Mesenchymal stem cell (in vitro differentiated cells and primary cell): ENCODE results near the gene TESK2.
"Not testable (repeated sequence)": the region's sequence is repeated elsewhere in the genome, so short reads cannot be mapped to it uniquely, and the experiment has no call there.

ENCODE experiments used
- DNase-seq: peaks from one replicate; pipeline ENCODE4 v3.0.0-alpha.2; 2013
- H2AFZ ChIP-seq: one replicate; pipeline ENCODE4 v1.6.1; 2013; ENCODE audit warnings: low read depth, mild to moderate bottlenecking, control low read depth, inconsistent platforms, low read length, moderate library complexity
- H2AK5ac ChIP-seq: 2 replicates; pipeline ENCODE4 v1.6.1; 2013; ENCODE audit warnings: low read length, moderate library complexity, mild to moderate bottlenecking, inconsistent platforms; ENCODE audit not compliant: severe bottlenecking
- H2BK120ac ChIP-seq: one replicate; pipeline ENCODE4 v1.6.1; 2013; ENCODE audit warnings: low read depth, mild to moderate bottlenecking, inconsistent platforms, low read length, moderate library complexity
- H2BK12ac ChIP-seq, 2 experiments: one replicate each; pipeline ENCODE4 v1.6.1; 2013; ENCODE audit warnings: inconsistent platforms in 2 of 2, low read length in 2 of 2, mild to moderate bottlenecking in 2 of 2, moderate library complexity in 2 of 2, control low read depth in 1 of 2
- H2BK15ac ChIP-seq: one replicate; pipeline ENCODE4 v1.6.1; 2013; ENCODE audit warnings: mild to moderate bottlenecking, low read depth, inconsistent platforms; ENCODE audit not compliant: poor library complexity, severe bottlenecking
- H2BK5ac ChIP-seq: 2 replicates; pipeline ENCODE4 v1.6.1; 2013; ENCODE audit warnings: low read depth, mild to moderate bottlenecking, low read length, control low read depth, inconsistent platforms; ENCODE audit not compliant: poor library complexity, severe bottlenecking
- H3K14ac ChIP-seq, 2 experiments: one replicate each; pipeline ENCODE4 v1.6.1; 2013; ENCODE audit warnings: inconsistent platforms in 2 of 2, low read length in 2 of 2, control low read depth in 1 of 2, mild to moderate bottlenecking in 1 of 2, moderate library complexity in 1 of 2
- H3K18ac ChIP-seq, 2 experiments: one replicate each; pipeline ENCODE4 v1.6.1; 2013; ENCODE audit warnings: inconsistent platforms in 2 of 2, low read length in 2 of 2, control low read depth in 1 of 2, low read depth in 1 of 2, mild to moderate bottlenecking in 1 of 2
- H3K23ac ChIP-seq, 2 experiments: one replicate each; pipeline ENCODE4 v1.6.1; 2013; ENCODE audit warnings: inconsistent platforms in 2 of 2, low read length in 2 of 2, mild to moderate bottlenecking in 2 of 2, moderate library complexity in 2 of 2, control low read depth in 1 of 2
- H3K27ac ChIP-seq: 2 replicates; pipeline ENCODE4 v1.5.1; 2013; ENCODE audit warnings: mild to moderate bottlenecking, moderate library complexity, low read length, control low read depth, inconsistent platforms; ENCODE audit not compliant: poor library complexity, severe bottlenecking
- H3K27me3 ChIP-seq, 2 experiments: 2 replicates each; pipeline versions ENCODE4 v1.6.1 to v1.7.0; 2013; ENCODE audit warnings: low read length in 2 of 2, mild to moderate bottlenecking in 2 of 2, moderate library complexity in 2 of 2, control low read depth in 1 of 2, inconsistent platforms in 1 of 2; ENCODE audit not compliant: control insufficient read depth in 1 of 2, insufficient read depth in 1 of 2
- H3K36me3 ChIP-seq, 2 experiments: 2 replicates each; pipeline versions ENCODE4 v1.6.1 to v1.7.0; 2013; ENCODE audit warnings: low read length in 2 of 2, control low read depth in 1 of 2, inconsistent platforms in 1 of 2, low read depth in 1 of 2, mild to moderate bottlenecking in 1 of 2; ENCODE audit not compliant: insufficient read depth in 2 of 2, control insufficient read depth in 1 of 2
- H3K4ac ChIP-seq, 2 experiments: one replicate each; pipeline ENCODE4 v1.6.1; 2013; ENCODE audit warnings: inconsistent platforms in 2 of 2, low read length in 2 of 2, mild to moderate bottlenecking in 2 of 2, moderate library complexity in 2 of 2, control low read depth in 1 of 2, low read depth in 1 of 2
- H3K4me1 ChIP-seq: 2 replicates; pipeline ENCODE4 v1.6.1; 2013; ENCODE audit warnings: low read depth, low read length, control low read depth; ENCODE audit not compliant: control insufficient read depth, insufficient read depth
- H3K4me2 ChIP-seq: 2 replicates; pipeline ENCODE4 v1.6.1; 2013; ENCODE audit warnings: low read length, mild to moderate bottlenecking, inconsistent platforms; ENCODE audit not compliant: poor library complexity, severe bottlenecking
- H3K4me3 ChIP-seq, 2 experiments: 2 replicates each; pipeline versions ENCODE4 v1.5.1 to v1.7.0; 2013; ENCODE audit warnings: low read length in 2 of 2, mild to moderate bottlenecking in 2 of 2, control low read depth in 1 of 2, low read depth in 1 of 2; ENCODE audit not compliant: insufficient read depth in 1 of 2
- H3K79me1 ChIP-seq: replicated peaks from 2 replicates; pipeline ENCODE4 v1.6.1; 2013; ENCODE audit warnings: mild to moderate bottlenecking, control low read depth, low read length, inconsistent platforms; ENCODE audit not compliant: poor library complexity, severe bottlenecking
- H3K9ac ChIP-seq: 2 replicates; pipeline ENCODE4 v1.7.0; 2013; ENCODE audit warnings: mild to moderate bottlenecking, low read length, moderate library complexity
- H3K9me3 ChIP-seq: 2 replicates; pipeline ENCODE4 v1.7.0; 2013; ENCODE audit warnings: mild to moderate bottlenecking, low read length; ENCODE audit not compliant: control insufficient read depth
- H4K8ac ChIP-seq: one replicate; pipeline ENCODE4 v1.6.1; 2013; ENCODE audit warnings: inconsistent platforms, mild to moderate bottlenecking, low read length, moderate library complexity
- H4K91ac ChIP-seq: one replicate; pipeline ENCODE4 v1.6.1; 2013; ENCODE audit warnings: mild to moderate bottlenecking, low read length, inconsistent platforms
- WGBS: methylation state at CpG from one replicate; pipeline ENCODE4 v1.1.7; 2013; ENCODE audit warnings: mixed read lengths; 5-methylcytosine and 5-hydroxymethylcytosine counted together

The TESK2 gene

GRCh38 chr1:45360981-45361380, 130.0 kb downstream of the TESK2 start:
- not testable (repeated sequence) for H3K4me2 ChIP-seq, H2BK5ac ChIP-seq, H4K91ac ChIP-seq, H3K27ac ChIP-seq, H3K18ac ChIP-seq, H3K27me3 ChIP-seq, H3K14ac ChIP-seq, H2AFZ ChIP-seq, H4K8ac ChIP-seq, H3K79me1 ChIP-seq, H2BK15ac ChIP-seq, H3K4me1 ChIP-seq, H2AK5ac ChIP-seq, H3K4ac ChIP-seq, H2BK12ac ChIP-seq, H2BK120ac ChIP-seq, H3K9me3 ChIP-seq, H3K36me3 ChIP-seq, H3K23ac ChIP-seq
- 67% methylated on average over 5 of the region's 7 CpGs for WGBS
- peak; percentile 90 for DNase-seq
- peak overlapping the region; percentile 72 for H3K9ac ChIP-seq
- peak overlapping the region in 1 of 2 experiments; percentile 52 for H3K4me3 ChIP-seq

DNA sequence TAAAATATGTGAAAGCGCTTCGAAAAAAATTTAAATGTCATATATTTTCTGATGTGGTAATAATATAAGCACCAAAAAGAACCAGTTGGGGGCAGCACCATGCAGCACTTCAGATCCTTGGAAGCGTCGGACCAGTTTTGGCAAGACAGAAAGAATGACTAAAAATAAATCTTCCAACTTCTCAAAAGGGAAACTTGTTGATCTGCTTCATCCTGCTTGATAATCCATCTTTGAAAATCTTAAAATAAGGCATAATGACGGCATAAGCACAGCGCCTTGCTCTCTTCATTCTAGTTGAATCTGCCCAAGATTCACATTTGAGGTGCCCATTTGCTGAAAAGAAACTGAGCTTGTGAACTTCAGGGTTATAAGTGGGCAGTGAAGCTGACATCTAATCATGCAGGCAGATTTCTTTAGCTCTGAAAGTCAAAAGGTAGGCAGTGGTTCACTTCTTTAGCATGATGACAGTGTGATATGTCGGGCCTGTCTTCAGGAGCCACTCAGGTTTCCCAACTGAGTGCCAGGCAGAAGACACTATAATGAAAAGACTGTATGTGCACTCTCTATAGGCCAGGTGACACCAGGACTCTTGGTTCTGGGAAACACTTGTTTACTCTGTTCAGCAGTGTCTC, 131.0 kb downstream of the TESK2 start:
- no peaks in the 10 kb centered on the region for H3K9me3 ChIP-seq
- no peak overlapping the region for H3K27ac ChIP-seq
- no peak overlapping the region for H3K4me2 ChIP-seq
- peak overlapping the region in 1 of 2 experiments; percentile 41 for H3K18ac ChIP-seq
- H3K23ac ChIP-seq = no peak overlapping the region
- H3K4me1 ChIP-seq = no peaks in the 10 kb centered on the region
- H3K36me3 ChIP-seq = no peaks in the 10 kb centered on the region
- no peak overlapping the region for H2BK5ac ChIP-seq
- no peak overlapping the region for H3K4ac ChIP-seq
- H2BK15ac ChIP-seq = peak overlapping the region; percentile 23
- no peak overlapping the region for H3K14ac ChIP-seq
- no peak overlapping the region for H2AK5ac ChIP-seq
- H3K79me1 ChIP-seq = no peaks in the 10 kb centered on the region
- no peak overlapping the region for H4K91ac ChIP-seq
- DNase-seq = peak; percentile 68
- WGBS = 28% methylated on average over 5 of the region's 7 CpGs
- peak overlapping the region in 1 of 2 experiments; percentile 2 for H3K4me3 ChIP-seq
- peak overlapping the region; percentile 72 for H3K9ac ChIP-seq
- no peak overlapping the region for H2BK120ac ChIP-seq
- no peak overlapping the region for H2BK12ac ChIP-seq
- no peaks in the 10 kb centered on the region for H3K27me3 ChIP-seq
- H2AFZ ChIP-seq = no peak overlapping the region
- peak overlapping the region; percentile 49 for H4K8ac ChIP-seq

DNA sequence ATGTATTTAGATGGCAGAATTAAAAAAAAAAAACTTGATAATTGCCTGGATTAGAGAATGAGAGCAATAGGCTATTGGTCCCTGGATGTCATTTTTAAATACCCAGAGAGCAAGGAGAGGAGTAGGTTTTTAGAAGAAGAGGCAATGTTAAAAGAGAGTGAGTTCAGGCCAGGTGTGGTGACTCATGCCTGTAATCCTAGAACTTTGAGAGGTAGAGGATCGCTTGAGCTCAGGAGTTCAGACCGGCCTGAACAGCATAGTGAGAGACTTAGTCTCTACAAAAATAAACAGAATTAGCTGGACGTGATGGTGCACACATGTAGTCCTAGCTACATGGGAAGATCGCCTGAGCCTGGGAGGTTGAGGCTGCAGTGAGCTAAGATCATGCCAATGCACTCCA, 134.8 kb downstream of the TESK2 start:
- Histone ChIP-seq H3K23ac (no peak overlapping the region), H3K27me3 (no peaks in the 10 kb centered on the region), H3K27ac (no peak overlapping the region), H2BK120ac (no peak overlapping the region), H3K9ac (no peak overlapping the region), H2BK15ac (no peak overlapping the region), H3K4me3 (no peak overlapping the region), H3K79me1 (no peaks in the 10 kb centered on the region), H3K9me3 (no peaks in the 10 kb centered on the region), H4K8ac (no peak overlapping the region), H3K4me1 (no peaks in the 10 kb centered on the region), H2AFZ (no peak overlapping the region), H3K36me3 (no peaks in the 10 kb centered on the region), H2AK5ac (no peak overlapping the region), H3K18ac (no peak overlapping the region), H3K14ac (no peak overlapping the region), H3K4ac (no peak overlapping the region), H4K91ac (no peak overlapping the region), H3K4me2 (no peak overlapping the region), H2BK5ac (no peak overlapping the region), H2BK12ac (no peak overlapping the region)
- 74% methylated on average over 4 of the region's 4 CpGs for WGBS
- DNase-seq = no peak

GRCh38 chr1:45355683-45356082, 135.3 kb downstream of the TESK2 start:
- no peak overlapping the region for H3K27ac ChIP-seq
- 80% methylated on average over 2 of the region's 2 CpGs for WGBS
- no peaks in the 10 kb centered on the region for H3K27me3 ChIP-seq
- H2BK15ac ChIP-seq = no peak overlapping the region
- H2BK120ac ChIP-seq = no peak overlapping the region
- no peak overlapping the region for H4K91ac ChIP-seq
- no peaks in the 10 kb centered on the region for H3K4me1 ChIP-seq
- no peak overlapping the region for H3K14ac ChIP-seq
- H3K9me3 ChIP-seq = no peaks in the 10 kb centered on the region
- no peak overlapping the region for H2BK5ac ChIP-seq
- H2BK12ac ChIP-seq = no peak overlapping the region
- H3K4me3 ChIP-seq = no peak overlapping the region
- no peak overlapping the region for H2AFZ ChIP-seq
- H3K4me2 ChIP-seq = no peak overlapping the region
- no peak overlapping the region for H3K4ac ChIP-seq
- H3K23ac ChIP-seq = no peak overlapping the region
- H2AK5ac ChIP-seq = no peak overlapping the region
- no peak overlapping the region for H3K18ac ChIP-seq
- no peak overlapping the region for H4K8ac ChIP-seq
- no peak overlapping the region for H3K9ac ChIP-seq
- no peaks in the 10 kb centered on the region for H3K79me1 ChIP-seq
- no peaks in the 10 kb centered on the region for H3K36me3 ChIP-seq
- no peak for DNase-seq
